GM18951 (cell line): Measurements from ENCODE around the gene PLGRKT.
"Not testable (repeated sequence)": the region's sequence is repeated elsewhere in the genome, so short reads cannot be mapped to it uniquely, and the experiment has no call there.

Experiments
- POLR2A ChIP-seq: IDR thresholded peaks from 4 replicates; pipeline ENCODE4 v1.6.1; 2011; ENCODE audit warnings: mild to moderate bottlenecking; ENCODE audit not compliant: insufficient read length, insufficient read depth; ENCODE audit errors: extremely low read depth
- in situ Hi-C: fragments of 300-500 bp; cut with MboI; formaldehyde crosslinking; loops from one replicate; pipeline ENCODE4 v1.12.0; 2022; ENCODE audit warnings: low sequenced_read_pairs, mixed read lengths, inconsistent platforms; ENCODE audit not compliant: unreplicated experiment

The PLGRKT gene

GRCh38 chr9:5357431-5358105 lies 80.2 kb downstream of the PLGRKT start:
- TF ChIP-seq POLR2A, result no peak
- in situ Hi-C loops, result no loop called here

GRCh38 chr9:5355817-5356216 lies 81.9 kb downstream of the PLGRKT start:
- in situ Hi-C loops, result no loop called here
- TF ChIP-seq POLR2A, result no peak

- no peak for TF ChIP-seq POLR2A
- in situ Hi-C loops, result no loop called here
Observed at GRCh38 chr9:5355226-5355625, 82.5 kb downstream of the PLGRKT start.

GRCh38 chr9:5354184-5354583 lies 83.5 kb downstream of the PLGRKT start:
- in situ Hi-C loops, result no loop called here
- TF ChIP-seq POLR2A, result no peak

- TF ChIP-seq POLR2A, result no peak
- in situ Hi-C loops, result no loop called here
Observed at GRCh38 chr9:5352637-5353248, 85.0 kb downstream of the PLGRKT start.

- in situ Hi-C loops, result not testable (repeated sequence)
Observed at GRCh38 chr9:5338992-5339981, 98.4 kb downstream of the PLGRKT start, which contains the start of gene RLN1. RLN1 (minus strand) TSS chr9:5339876; CDS start chr9:5339746, 130 bp downstream.

GRCh38 chr9:5336688-5337087 lies 101.0 kb downstream of the PLGRKT start:
- in situ Hi-C loops, result no loop called here
- TF ChIP-seq POLR2A, result no peak

GRCh38 chr9:5331276-5331675 lies 106.4 kb downstream of the PLGRKT start:
- in situ Hi-C loops, result not testable (repeated sequence)

GRCh38 chr9:5326893-5327548 lies 110.7 kb downstream of the PLGRKT start:
- TF ChIP-seq POLR2A, result no peak
- in situ Hi-C loops, result no loop called here

- in situ Hi-C loops, result no loop called here
- TF ChIP-seq POLR2A, result no peak
Observed at GRCh38 chr9:5326187-5326586, 111.5 kb downstream of the PLGRKT start.

- in situ Hi-C loops, result not testable (repeated sequence)
Observed at GRCh38 chr9:5321601-5322000, 116.1 kb downstream of the PLGRKT start.

- no peak for TF ChIP-seq POLR2A
- in situ Hi-C loops, result no loop called here
Observed at GRCh38 chr9:5321058-5321457, 116.7 kb downstream of the PLGRKT start.

- in situ Hi-C loops, result not testable (repeated sequence)
Observed at GRCh38 chr9:5316406-5316805, 121.3 kb downstream of the PLGRKT start.

GRCh38 chr9:5315187-5315923 lies 122.4 kb downstream of the PLGRKT start:
- in situ Hi-C loops, result no loop called here
- TF ChIP-seq POLR2A, result no peak
